A673 (cell line): Measurements from ENCODE around the gene SCAMP4. TPM values are rescaled to one million over a fixed set of nuclear protein-coding genes. Genes with fewer than 3 reads are reported as not detected.

Source experiments
- BruUV-seq: library from RNA; stranded (reverse); fragments of 400-500 nt; replicated peaks from 2 replicates; lab custom pipeline; 2021; lab: Mats Ljungman, UMichigan
- CTCF ChIA-PET: fragments of 300-600 bp; sonication (Branson Sonifier 250); formaldehyde crosslinking; loops from one replicate; lab custom pipeline; 2022; ENCODE audit warnings: antibody characterized with exemption; lab: Charles Lee
- POLR2A ChIA-PET: fragments of 300-600 bp; sonication (Branson Sonifier 250); formaldehyde crosslinking; loops from one replicate; lab custom pipeline; 2022; ENCODE audit warnings: antibody characterized with exemption; ENCODE audit not compliant: low non-redundant PET; lab: Charles Lee
- DNase-seq: peaks from one replicate; pipeline ENCODE4 v3.0.0-alpha.2; 2015; ENCODE audit warnings: low spot score
- H3K27ac ChIP-seq: fragments of 200-600 bp; sonication (generic); 2 replicates; pipeline ENCODE4 v1.5.1; 2016; ENCODE audit warnings: mixed run types, low read depth, mild to moderate bottlenecking, mixed read lengths, antibody characterized with exemption, low read length; ENCODE audit not compliant: poor library complexity, severe bottlenecking
- H3K27me3 ChIP-seq: fragments of 200-600 bp; sonication (generic); replicated peaks from 2 replicates; pipeline ENCODE4 v1.6.1; 2017; ENCODE audit warnings: mixed run types, low read depth, mild to moderate bottlenecking, mixed read lengths, antibody characterized with exemption, low read length; ENCODE audit not compliant: insufficient read depth, poor library complexity
- H3K36me3 ChIP-seq: fragments of 200-600 bp; sonication (generic); 2 replicates; pipeline ENCODE4 v1.6.1; 2016; ENCODE audit warnings: mixed run types, mild to moderate bottlenecking, mixed read lengths, antibody characterized with exemption, low read length; ENCODE audit not compliant: insufficient read depth, poor library complexity, severe bottlenecking
- H3K4me1 ChIP-seq: fragments of 200-600 bp; sonication (generic); 2 replicates; pipeline ENCODE4 v1.6.1; 2017; ENCODE audit warnings: mixed run types, mild to moderate bottlenecking, mixed read lengths, antibody characterized with exemption, low read length; ENCODE audit not compliant: insufficient read depth, poor library complexity, severe bottlenecking
- H3K4me3 ChIP-seq: fragments of 200-600 bp; sonication (generic); 2 replicates; pipeline ENCODE4 v1.5.1; 2016; ENCODE audit warnings: low read depth, mixed run types, mild to moderate bottlenecking, mixed read lengths, low read length; ENCODE audit not compliant: poor library complexity, severe bottlenecking
- H3K9me3 ChIP-seq: fragments of 200-600 bp; sonication (generic); 2 replicates; pipeline ENCODE4 v1.6.1; 2016; ENCODE audit warnings: mixed run types, low read depth, mild to moderate bottlenecking, mixed read lengths, antibody characterized with exemption, low read length; ENCODE audit not compliant: poor library complexity, severe bottlenecking
- CTCF ChIP-seq: fragments of 300-800, 200-600 bp; sonication (generic); conservative IDR thresholded peaks from 2 replicates; pipeline ENCODE4 v1.5.1; 2017; ENCODE audit warnings: low read depth, mild to moderate bottlenecking, antibody characterized with exemption, low read length, moderate library complexity, mixed read lengths
- EZH2 ChIP-seq: fragments of 200-600 bp; sonication (generic); IDR thresholded peaks from 2 replicates; pipeline ENCODE4 v1.6.1; 2017; ENCODE audit warnings: borderline replicate concordance, low read depth, mild to moderate bottlenecking, mixed read lengths, antibody characterized with exemption, low read length; ENCODE audit not compliant: poor library complexity, severe bottlenecking
- intact Hi-C: fragments of 100-400 bp; cut with micrococcal nuclease; formaldehyde crosslinking; loops from one replicate; pipeline ENCODE4 v1.10.0; 2022; ENCODE audit not compliant: unreplicated experiment
- total RNA-seq: library from RNA; stranded (reverse); gene quantifications from 2 replicates; pipeline ENCODE4 v1.2.3, GENCODE V29; 2021

The SCAMP4 gene
- total RNA-seq, 1 experiment from 2014 or later, result 88.4 TPM

- H3K4me1 ChIP-seq, result peaks cover 9% of the 10 kb centered on the region
- intact Hi-C loops, result no loop called here
- peak overlapping the region; percentile 89 for H3K27ac ChIP-seq
- DNase-seq, result no peak
- TF ChIP-seq CTCF (no peak), EZH2 (no peak)
- H3K9me3 ChIP-seq, result no peaks in the 10 kb centered on the region
- no peaks in the 10 kb centered on the region for H3K36me3 ChIP-seq
- POLR2A ChIA-PET, result interaction anchor here (0.5 kb wide), 1 partner anchor 20 kb away, joined by 3 read pairs; the partner anchor contains the start of gene ABHD17A
- CTCF ChIA-PET, result interaction anchor here (1.2 kb wide), 1 partner anchor 10 kb away, joined by 3 read pairs; no protein-coding TSS in a partner anchor
- no TSS peak for BruUV-seq
- no peaks in the 10 kb centered on the region for H3K27me3 ChIP-seq
- H3K4me3 ChIP-seq, result peak overlapping the region; percentile 61
These were observed 39.8 kb upstream of the SCAMP4 start for GRCh38 chr19:1865172-1866010.

- CTCF ChIA-PET, result interaction anchor here (0.6 kb wide), 1 partner anchor 988 kb away, joined by 5 read pairs; no protein-coding TSS in a partner anchor
- Histone ChIP-seq H3K9me3 (no peaks in the 10 kb centered on the region), H3K27ac (no peak overlapping the region), H3K4me3 (no peak overlapping the region), H3K36me3 (peaks cover 3% of the 10 kb centered on the region), H3K27me3 (no peaks in the 10 kb centered on the region), H3K4me1 (no peaks in the 10 kb centered on the region)
- no TSS peak for BruUV-seq
- POLR2A ChIA-PET, result no interaction called here
- intact Hi-C loops, result no loop called here
- no peak for DNase-seq
- TF ChIP-seq CTCF (no peak), EZH2 (no peak)
These were observed 38.4 kb upstream of the SCAMP4 start for GRCh38 chr19:1866693-1867348.

GRCh38 chr19:1867349-1867724 is 37.9 kb upstream of the SCAMP4 start:
- DNase-seq, result no peak
- Histone ChIP-seq H3K27ac (no peak overlapping the region), H3K36me3 (peaks cover 5% of the 10 kb centered on the region), H3K9me3 (no peaks in the 10 kb centered on the region), H3K4me3 (no peak overlapping the region), H3K27me3 (no peaks in the 10 kb centered on the region), H3K4me1 (no peaks in the 10 kb centered on the region)
- intact Hi-C loops, result no loop called here
- POLR2A ChIA-PET, result no interaction called here
- CTCF ChIA-PET, result interaction anchor here (0.6 kb wide), 1 partner anchor 988 kb away, joined by 5 read pairs; no protein-coding TSS in a partner anchor
- TF ChIP-seq CTCF (no peak), EZH2 (no peak)
- BruUV-seq, result no TSS peak
